ENCODE data around the gene CHCHD6. TPM values are rescaled to one million over a fixed set of nuclear protein-coding genes. Genes with fewer than 3 reads are reported as not detected.

Gene CHCHD6
- total RNA-seq, 2 experiments from 2014 or later, result 5.4 to 7.4 TPM

DNA sequence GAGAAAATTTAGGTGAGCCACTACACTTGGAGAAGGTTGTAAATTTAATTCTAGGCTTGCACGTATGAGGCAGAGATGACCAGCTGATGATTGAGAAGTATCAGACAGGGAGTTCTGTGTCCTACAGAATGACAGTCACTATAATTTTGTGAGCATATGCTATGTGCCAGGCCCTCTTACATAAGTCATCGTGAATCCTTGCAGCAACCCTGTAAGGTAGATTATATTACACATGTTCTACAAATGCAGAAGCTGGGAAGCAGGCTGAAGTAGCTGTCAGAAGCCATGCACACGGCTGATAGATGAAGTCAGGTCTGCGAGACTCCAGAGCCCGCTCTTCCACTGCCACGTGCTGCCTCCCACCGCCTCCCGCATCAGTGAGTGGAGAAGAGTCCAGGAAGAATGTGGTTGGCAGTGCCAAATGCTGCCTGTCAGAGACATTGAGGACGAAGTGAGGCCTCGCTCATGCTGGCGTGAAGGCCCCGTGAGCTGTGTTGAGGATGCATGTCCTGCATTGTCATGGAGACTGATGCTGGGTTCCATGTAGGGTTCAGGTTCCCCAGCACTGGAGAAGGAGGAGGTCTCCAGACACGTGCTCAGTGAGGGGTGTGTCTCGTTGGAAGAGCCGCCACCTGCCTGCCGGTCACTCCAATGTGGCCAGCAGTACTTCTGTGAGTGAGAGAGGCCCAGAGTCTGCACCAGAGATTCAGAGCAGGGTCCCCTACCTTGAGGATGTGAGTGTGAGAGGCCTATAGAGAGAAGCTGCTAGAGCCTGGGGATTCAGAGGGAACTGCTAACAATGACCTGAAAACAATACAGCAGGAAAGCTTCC lies 155.6 kb downstream of the CHCHD6 start:
- Mint-ChIP-seq H3K36me3 (ENCODE audit: low read depth) (no peaks in the 10 kb centered on the region), H3K27ac (no peak overlapping the region), H3K27me3 (no peaks in the 10 kb centered on the region), H3K9me3 (no peaks in the 10 kb centered on the region), H3K4me3 (no peak overlapping the region), H3K4me1 (no peaks in the 10 kb centered on the region)
- CTCF ChIA-PET, result interaction anchor here (0.6 kb wide), 1 partner anchor 206 kb away, joined by 3 read pairs; no protein-coding TSS in a partner anchor
- POLR2A ChIA-PET, result no interaction called here
- DNase-seq, result no peak

DNA sequence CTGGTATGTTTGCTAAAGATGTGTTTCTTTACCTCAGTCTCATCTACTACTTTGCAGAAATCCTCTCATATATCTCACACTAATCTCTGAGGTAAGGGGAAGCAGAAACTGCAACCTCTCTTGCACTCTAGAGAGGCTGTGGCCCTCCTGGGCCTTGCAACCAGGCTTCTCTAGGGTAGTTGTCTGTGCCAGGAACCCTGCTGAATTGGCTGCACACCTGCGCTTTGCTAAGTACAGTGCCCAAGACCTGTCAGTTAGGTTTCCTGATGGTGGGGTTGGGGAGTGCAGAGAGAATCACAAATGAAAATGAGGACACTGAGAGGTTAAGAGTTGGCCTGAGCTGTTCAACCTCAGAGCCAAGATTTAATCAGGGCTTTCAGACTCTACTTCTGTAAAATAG lies 161.7 kb downstream of the CHCHD6 start:
- Mint-ChIP-seq H3K4me1 (no peaks in the 10 kb centered on the region), H3K36me3 (ENCODE audit: low read depth) (peaks cover 2% of the 10 kb centered on the region), H3K9me3 (peaks cover 2% of the 10 kb centered on the region), H3K4me3 (no peak overlapping the region), H3K27ac (no peak overlapping the region), H3K27me3 (no peaks in the 10 kb centered on the region)
- ChIA-PET POLR2A (no interaction called here), CTCF (no interaction called here)
- DNase-seq, result no peak

DNA sequence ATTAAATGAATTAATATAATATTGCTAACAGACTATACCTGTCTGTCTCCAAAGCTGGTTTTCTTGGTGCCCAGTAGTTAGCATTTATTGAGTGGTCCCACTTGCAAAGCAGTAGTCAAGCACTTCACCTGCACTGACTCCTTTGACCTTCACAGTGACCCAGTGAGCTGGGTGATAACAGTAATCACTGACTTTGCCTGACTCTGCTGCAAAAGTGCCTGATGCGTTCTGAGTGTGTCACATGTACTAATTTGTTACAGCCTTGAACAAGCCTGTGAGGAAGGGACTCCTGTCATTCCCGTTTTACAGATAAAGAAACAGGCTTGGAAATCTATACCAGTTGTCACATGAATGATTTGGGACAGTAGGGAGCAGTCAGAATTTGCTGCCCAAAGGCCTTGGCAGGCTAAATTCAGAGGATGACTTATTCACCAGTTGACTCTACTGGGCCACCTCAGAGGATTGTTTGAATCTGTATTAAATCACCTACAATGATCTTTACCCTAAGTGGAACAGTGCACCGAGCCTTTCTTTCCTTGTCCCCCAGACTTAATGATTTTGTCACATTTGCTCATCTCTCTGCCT lies 162.2 kb downstream of the CHCHD6 start:
- no peak for DNase-seq
- POLR2A ChIA-PET, result no interaction called here
- peaks cover 2% of the 10 kb centered on the region for H3K9me3 Mint-ChIP-seq
- no peak overlapping the region for H3K27ac Mint-ChIP-seq
- peaks cover 2% of the 10 kb centered on the region for H3K36me3 Mint-ChIP-seq (ENCODE audit: low read depth)
- H3K4me3 Mint-ChIP-seq, result no peak overlapping the region
- H3K27me3 Mint-ChIP-seq, result no peaks in the 10 kb centered on the region
- CTCF ChIA-PET, result no interaction called here
- H3K4me1 Mint-ChIP-seq, result no peaks in the 10 kb centered on the region

DNA sequence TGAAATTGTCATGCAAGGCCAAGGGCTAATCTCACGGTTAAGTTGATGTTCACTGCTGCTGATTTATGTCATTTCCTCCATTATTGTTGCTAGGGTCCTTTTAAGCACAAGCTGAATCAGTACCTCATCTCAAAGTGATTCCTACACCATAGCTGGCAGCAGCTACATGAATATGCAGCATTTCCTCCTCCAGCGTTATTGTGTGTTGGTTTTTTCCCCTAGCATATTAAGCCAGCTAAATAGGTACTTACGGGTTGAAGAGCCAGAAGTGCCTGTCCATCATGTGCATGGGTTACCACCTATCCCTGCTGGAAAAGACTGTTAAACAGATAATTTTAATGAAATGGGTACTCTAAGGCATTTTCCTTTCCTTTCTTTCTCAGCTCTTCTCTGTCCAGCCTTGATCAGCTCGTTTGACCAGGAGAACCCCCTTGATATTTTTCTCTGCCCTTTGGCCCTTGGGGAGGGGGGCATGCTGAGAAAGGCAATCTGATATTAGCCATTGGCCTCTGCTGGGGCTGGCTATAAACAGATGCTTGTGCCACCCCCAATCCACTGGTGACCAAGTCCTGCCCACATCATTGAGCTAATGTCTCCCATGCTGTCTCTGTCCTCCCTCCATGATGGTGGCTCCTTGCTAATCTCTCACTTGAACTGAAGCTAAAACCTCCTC lies 163.3 kb downstream of the CHCHD6 start:
- Mint-ChIP-seq H3K36me3 (ENCODE audit: low read depth) (peaks cover 2% of the 10 kb centered on the region), H3K4me3 (no peak overlapping the region), H3K4me1 (no peaks in the 10 kb centered on the region), H3K27ac (no peak overlapping the region), H3K27me3 (no peaks in the 10 kb centered on the region), H3K9me3 (peaks cover 2% of the 10 kb centered on the region)
- POLR2A ChIA-PET, result no interaction called here
- no peak for DNase-seq
- CTCF ChIA-PET, result interaction anchor here (1.2 kb wide), 1 partner anchor 14 kb away, joined by 3 read pairs; no protein-coding TSS in a partner anchor

DNA sequence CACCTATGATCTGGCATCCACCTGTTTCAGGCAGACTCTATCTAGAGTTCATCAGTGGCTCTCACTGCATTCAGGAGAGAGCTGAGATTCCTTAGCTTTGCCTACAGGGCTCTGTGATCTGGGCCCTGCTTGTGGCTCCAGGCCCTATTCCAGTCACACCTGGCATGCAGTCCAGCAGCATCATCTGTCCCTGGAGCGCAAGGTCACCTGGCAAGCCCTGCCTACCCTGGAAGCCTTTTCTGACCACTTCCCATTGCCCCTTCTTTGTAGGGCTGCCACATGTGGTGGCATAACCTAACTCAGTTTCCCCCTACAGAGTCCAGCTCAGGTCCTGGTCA lies 163.8 kb downstream of the CHCHD6 start:
- Mint-ChIP-seq H3K4me3 (no peak overlapping the region), H3K9me3 (peaks cover 2% of the 10 kb centered on the region), H3K27ac (no peak overlapping the region), H3K4me1 (no peaks in the 10 kb centered on the region), H3K27me3 (no peaks in the 10 kb centered on the region), H3K36me3 (ENCODE audit: low read depth) (peaks cover 2% of the 10 kb centered on the region)
- DNase-seq, result no peak
- CTCF ChIA-PET, result interaction anchor here (1.2 kb wide), 1 partner anchor 14 kb away, joined by 3 read pairs; no protein-coding TSS in a partner anchor
- POLR2A ChIA-PET, result no interaction called here

DNA sequence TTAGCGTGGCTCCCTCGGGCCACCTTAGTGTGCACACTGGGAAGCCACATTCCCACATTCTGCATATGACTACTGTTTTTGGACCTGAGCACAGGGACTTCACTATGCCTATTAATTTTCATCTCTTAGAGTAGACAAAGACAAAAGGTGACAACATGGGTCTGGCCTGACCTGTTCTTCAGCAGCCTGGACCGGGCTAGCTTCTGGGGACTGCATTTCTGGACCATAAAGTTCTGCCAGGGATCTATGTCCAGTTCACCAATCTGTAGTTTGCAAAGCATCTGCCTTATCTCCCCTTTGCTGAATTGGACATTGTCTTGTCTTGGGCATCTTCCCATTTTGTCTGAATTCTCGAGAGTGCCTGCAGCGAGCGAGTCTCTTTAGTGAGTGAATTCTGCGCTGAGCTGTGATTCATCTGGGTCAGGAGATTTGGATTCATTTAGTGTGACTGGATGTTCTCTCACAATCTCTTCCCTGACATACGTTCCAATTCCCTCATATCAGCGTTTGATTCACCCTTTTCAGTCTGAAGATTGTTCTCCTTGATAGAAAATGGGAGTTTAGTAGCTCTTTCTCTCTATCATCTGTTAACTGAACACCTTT lies 166.7 kb downstream of the CHCHD6 start:
- CTCF ChIA-PET, result no interaction called here
- no peak overlapping the region for H3K4me3 Mint-ChIP-seq
- POLR2A ChIA-PET, result no interaction called here
- no peaks in the 10 kb centered on the region for H3K27me3 Mint-ChIP-seq
- H3K9me3 Mint-ChIP-seq, result no peaks in the 10 kb centered on the region
- DNase-seq, result no peak
- peaks cover under 1% of the 10 kb centered on the region for H3K36me3 Mint-ChIP-seq (ENCODE audit: low read depth)
- no peak overlapping the region for H3K27ac Mint-ChIP-seq
- H3K4me1 Mint-ChIP-seq, result no peaks in the 10 kb centered on the region

DNA sequence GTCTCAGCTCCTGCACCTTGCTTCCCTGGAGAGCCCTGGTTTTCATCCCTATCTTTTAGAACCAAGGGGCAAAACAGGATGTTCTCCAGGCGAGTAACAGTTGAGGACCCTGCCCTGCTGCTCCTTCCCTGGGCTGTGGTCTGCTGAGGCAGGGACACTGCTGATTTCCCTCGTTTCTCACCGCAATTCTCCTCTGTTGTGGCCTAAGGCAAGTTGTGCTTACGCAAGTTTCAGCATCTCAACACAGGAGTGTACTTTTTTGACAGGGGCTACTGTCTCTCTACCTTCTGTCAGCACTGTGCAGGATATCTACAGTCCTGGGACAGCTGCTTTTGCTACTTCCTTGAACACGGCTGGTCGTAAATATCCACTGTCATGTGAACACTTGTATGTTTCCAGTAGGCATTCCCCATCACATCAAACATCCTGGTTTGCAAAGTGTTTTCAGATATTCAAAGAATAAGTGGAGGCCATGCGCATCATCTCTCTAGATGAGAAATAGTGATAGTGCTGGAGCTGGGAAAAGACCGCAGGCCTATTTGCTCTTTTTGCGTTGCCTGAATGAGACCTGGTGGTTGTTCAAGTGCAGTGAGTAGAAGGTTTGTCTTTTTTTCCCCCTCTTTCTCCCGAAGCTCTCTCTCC lies 168.8 kb downstream of the CHCHD6 start:
- H3K4me1 Mint-ChIP-seq, result no peaks in the 10 kb centered on the region
- H3K27me3 Mint-ChIP-seq, result no peaks in the 10 kb centered on the region
- CTCF ChIA-PET, result no interaction called here
- H3K4me3 Mint-ChIP-seq, result no peak overlapping the region
- no peak overlapping the region for H3K27ac Mint-ChIP-seq
- no peak for DNase-seq
- no peaks in the 10 kb centered on the region for H3K9me3 Mint-ChIP-seq
- H3K36me3 Mint-ChIP-seq (ENCODE audit: low read depth), result no peaks in the 10 kb centered on the region
- POLR2A ChIA-PET, result no interaction called here

DNA sequence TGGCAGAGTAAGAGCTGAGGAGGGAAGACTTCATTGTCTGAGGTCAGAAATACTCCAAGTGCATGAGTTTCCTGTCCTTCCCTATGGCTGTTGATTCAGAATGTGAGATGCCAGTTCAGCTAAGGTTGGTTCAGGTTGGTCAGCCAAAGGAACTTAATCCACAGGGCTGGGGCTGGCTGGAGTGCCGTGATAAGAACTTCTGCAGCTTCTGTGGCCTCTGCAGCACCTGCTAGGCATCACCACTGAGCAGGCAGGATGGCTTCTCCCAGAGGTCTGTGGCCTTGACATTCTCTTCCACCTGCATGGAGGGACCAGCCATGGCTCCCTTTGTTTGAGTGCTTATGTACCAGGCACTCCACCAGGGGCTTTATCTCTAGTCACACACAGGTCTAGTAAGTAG lies 169.4 kb downstream of the CHCHD6 start:
- Mint-ChIP-seq H3K27ac (no peak overlapping the region), H3K36me3 (ENCODE audit: low read depth) (no peaks in the 10 kb centered on the region), H3K9me3 (no peaks in the 10 kb centered on the region), H3K4me3 (no peak overlapping the region), H3K4me1 (no peaks in the 10 kb centered on the region), H3K27me3 (no peaks in the 10 kb centered on the region)
- ChIA-PET POLR2A (no interaction called here), CTCF (no interaction called here)
- no peak for DNase-seq

DNA sequence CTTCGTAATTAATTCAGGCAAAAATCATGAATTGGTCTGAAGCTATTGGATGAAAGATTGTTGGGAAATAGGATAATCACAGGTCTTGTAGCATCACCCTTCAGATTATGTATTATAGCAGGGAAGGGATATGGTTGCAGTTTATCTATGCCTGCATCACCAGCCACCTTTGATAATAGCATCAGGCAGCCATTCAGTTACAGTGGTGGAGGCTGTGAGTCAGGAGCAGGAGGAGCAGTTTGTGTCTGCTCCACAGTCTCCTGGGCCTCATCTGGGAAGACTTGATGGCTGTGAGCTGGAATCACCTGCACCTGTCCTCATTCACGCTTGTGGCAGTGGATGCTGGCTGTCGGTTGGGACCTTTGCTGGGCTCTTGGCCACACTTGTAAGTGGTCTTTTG lies 174.6 kb downstream of the CHCHD6 start:
- POLR2A ChIA-PET, result no interaction called here
- no peak for DNase-seq
- H3K36me3 Mint-ChIP-seq (ENCODE audit: low read depth), result no peaks in the 10 kb centered on the region
- CTCF ChIA-PET, result no interaction called here
- no peak overlapping the region for H3K27ac Mint-ChIP-seq
- H3K4me1 Mint-ChIP-seq, result no peaks in the 10 kb centered on the region
- no peak overlapping the region for H3K4me3 Mint-ChIP-seq
- no peaks in the 10 kb centered on the region for H3K9me3 Mint-ChIP-seq
- H3K27me3 Mint-ChIP-seq, result no peaks in the 10 kb centered on the region

DNA sequence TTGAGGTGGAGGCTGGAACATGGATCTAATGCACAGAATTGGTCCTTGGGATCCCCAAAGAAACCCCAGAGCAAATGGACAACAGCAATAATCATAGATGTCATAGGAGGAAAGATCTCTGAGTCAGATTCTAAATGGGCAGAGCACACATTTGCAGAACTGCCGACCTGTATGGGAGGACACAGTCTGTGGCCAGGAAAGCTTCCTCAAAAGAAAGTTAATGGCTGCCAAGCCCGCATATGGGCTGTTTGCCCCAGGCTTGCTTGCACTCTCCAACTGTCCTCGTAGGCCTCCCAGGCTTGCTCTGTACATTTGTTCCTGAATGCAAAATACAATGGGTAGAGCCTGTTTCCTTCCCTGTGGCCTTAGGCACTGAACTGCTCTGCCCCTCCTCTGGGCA lies 176.9 kb downstream of the CHCHD6 start:
- H3K27me3 Mint-ChIP-seq, result no peaks in the 10 kb centered on the region
- no peaks in the 10 kb centered on the region for H3K36me3 Mint-ChIP-seq (ENCODE audit: low read depth)
- no peak overlapping the region for H3K27ac Mint-ChIP-seq
- no peak overlapping the region for H3K4me3 Mint-ChIP-seq
- no peaks in the 10 kb centered on the region for H3K9me3 Mint-ChIP-seq
- POLR2A ChIA-PET, result no interaction called here
- no peak for DNase-seq
- CTCF ChIA-PET, result no interaction called here
- H3K4me1 Mint-ChIP-seq, result no peaks in the 10 kb centered on the region

DNA sequence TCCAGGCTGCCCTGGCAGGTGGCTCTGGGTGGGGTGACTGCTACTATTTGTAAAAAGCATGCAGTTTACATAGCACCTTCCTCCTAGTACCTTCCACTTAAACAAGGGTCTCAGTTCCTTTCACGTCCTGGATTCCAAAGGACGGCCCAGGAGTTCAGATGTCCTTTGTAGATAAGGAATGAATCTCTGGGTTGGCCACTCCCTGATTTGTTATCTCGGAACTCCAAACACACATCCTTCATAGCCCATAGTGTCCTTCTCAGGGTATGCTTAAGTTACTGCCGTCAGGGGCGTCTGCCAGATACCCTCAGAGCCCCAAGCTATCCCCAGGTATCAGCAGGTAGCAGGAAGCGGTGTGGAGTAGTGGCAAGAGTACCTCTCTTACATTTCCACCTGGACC lies 177.8 kb downstream of the CHCHD6 start:
- H3K4me3 Mint-ChIP-seq, result no peak overlapping the region
- DNase-seq, result no peak
- H3K27me3 Mint-ChIP-seq, result no peaks in the 10 kb centered on the region
- H3K4me1 Mint-ChIP-seq, result no peaks in the 10 kb centered on the region
- H3K27ac Mint-ChIP-seq, result no peak overlapping the region
- H3K9me3 Mint-ChIP-seq, result no peaks in the 10 kb centered on the region
- no peaks in the 10 kb centered on the region for H3K36me3 Mint-ChIP-seq (ENCODE audit: low read depth)
- ChIA-PET CTCF (no interaction called here), POLR2A (no interaction called here)

DNA sequence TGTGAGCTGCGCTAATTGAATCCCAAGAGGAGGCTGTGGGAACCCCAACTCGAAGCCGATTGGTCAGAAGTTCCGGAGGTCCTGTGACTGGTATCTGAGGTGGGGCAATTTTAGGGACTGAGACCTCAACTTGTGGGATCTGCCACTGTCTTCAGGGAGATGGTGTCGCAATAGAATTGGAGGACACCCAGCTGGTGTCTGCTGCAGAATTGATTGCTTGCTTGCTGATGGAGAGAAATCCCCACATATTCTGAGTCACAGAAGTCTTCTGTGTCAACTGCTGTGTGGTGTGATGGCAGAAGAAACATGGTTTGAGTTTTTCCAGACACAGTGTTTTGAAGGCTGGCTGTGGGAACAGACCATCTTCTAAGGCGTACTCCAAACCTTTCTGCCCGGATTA lies 179.2 kb downstream of the CHCHD6 start:
- Mint-ChIP-seq H3K9me3 (no peaks in the 10 kb centered on the region), H3K4me1 (peaks cover 1% of the 10 kb centered on the region), H3K36me3 (ENCODE audit: low read depth) (no peaks in the 10 kb centered on the region), H3K27me3 (no peaks in the 10 kb centered on the region), H3K27ac (no peak overlapping the region), H3K4me3 (no peak overlapping the region)
- POLR2A ChIA-PET, result no interaction called here
- DNase-seq, result no peak
- CTCF ChIA-PET, result interaction anchor here (1.1 kb wide), 1 partner anchor 35 kb away, joined by 5 read pairs; no protein-coding TSS in a partner anchor

DNA sequence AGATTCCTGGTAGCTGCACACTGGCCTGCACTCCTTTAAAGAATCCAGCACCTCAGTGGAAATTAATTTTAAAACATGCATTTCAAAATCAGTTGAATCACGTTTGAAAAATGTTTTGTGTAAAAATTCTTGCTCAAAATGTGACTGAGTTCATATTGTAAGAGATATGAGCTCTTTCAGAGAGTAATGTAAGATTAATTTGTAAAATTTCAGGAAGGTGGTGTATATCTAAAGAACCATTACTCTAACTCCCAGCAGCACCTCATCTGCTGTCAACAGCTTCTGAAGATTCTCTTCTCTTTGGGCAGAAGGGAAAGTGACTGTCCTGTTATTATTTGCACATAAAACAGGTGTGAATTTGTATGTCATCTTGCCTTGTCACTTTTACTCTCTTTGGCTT lies 181.4 kb downstream of the CHCHD6 start:
- no peaks in the 10 kb centered on the region for H3K9me3 Mint-ChIP-seq
- H3K4me1 Mint-ChIP-seq, result peaks cover 3% of the 10 kb centered on the region
- CTCF ChIA-PET, result interaction anchor here (2.2 kb wide), 1 partner anchor 10 kb away, joined by 7 read pairs; no protein-coding TSS in a partner anchor
- POLR2A ChIA-PET, result no interaction called here
- no peak overlapping the region for H3K27ac Mint-ChIP-seq
- no peaks in the 10 kb centered on the region for H3K36me3 Mint-ChIP-seq (ENCODE audit: low read depth)
- H3K27me3 Mint-ChIP-seq, result no peaks in the 10 kb centered on the region
- no peak overlapping the region for H3K4me3 Mint-ChIP-seq
- DNase-seq, result no peak

Data from activated CD4-positive, alpha-beta T cell treated with anti-CD3 and anti-CD28 coated beads, Interleukin-2, amount 10 ng/mL, durations not matched to agents 7 days and 5 days (primary cell).